IMR-90 (cell line): ENCODE results near the gene AAR2. TPM values are rescaled to one million over a fixed set of nuclear protein-coding genes. Genes with fewer than 3 reads are reported as not detected.

Experiments used
- ATAC-seq: fragments of 200-7000 bp; cut with Tn5 transposase; 2 replicates; pipeline ENCODE4 v1.9.1; 2020; ENCODE audit warnings: low read depth, mild to moderate bottlenecking, moderate library complexity
- BruUV-seq: library from RNA; stranded (reverse); fragments of 400-500 nt; replicated peaks from 2 replicates; lab custom pipeline; 2021; lab: Mats Ljungman, UMichigan
- CTCF ChIA-PET: fragments of 300-600 bp; formaldehyde crosslinking; extraction: SDS; loops from one replicate; lab custom pipeline; 2021; ENCODE audit warnings: antibody characterized with exemption; lab: Yijun Ruan, JAX
- POLR2A ChIA-PET: fragments of 300-600 bp; sonication (Branson Sonifier 250); formaldehyde crosslinking; loops from one replicate; lab custom pipeline; 2022; ENCODE audit warnings: antibody characterized with exemption; ENCODE audit not compliant: unreplicated experiment; lab: Charles Lee
- DNase-seq: peaks from one replicate; pipeline ENCODE4 v3.0.0; 2013
- H2AFZ ChIP-seq: replicated peaks from 2 replicates; pipeline ENCODE3; 2013; ENCODE audit warnings: low read length, mild to moderate bottlenecking; ENCODE audit not compliant: poor library complexity
- H2AK5ac ChIP-seq: 2 replicates; pipeline ENCODE4 v1.6.1; 2013; ENCODE audit warnings: low read depth, low read length, inconsistent platforms
- H2AK9ac ChIP-seq: replicated peaks from 2 replicates; pipeline ENCODE3; 2013; ENCODE audit warnings: mild to moderate bottlenecking, low read depth, low read length, moderate library complexity; ENCODE audit not compliant: poor library complexity
- H2BK120ac ChIP-seq: 2 replicates; pipeline ENCODE4 v1.6.1; 2013; ENCODE audit warnings: low read depth, low read length, inconsistent platforms
- H2BK15ac ChIP-seq: 3 replicates; pipeline ENCODE4 v1.6.1; 2013; ENCODE audit warnings: low read depth, low read length, inconsistent platforms
- H2BK20ac ChIP-seq: 2 replicates; pipeline ENCODE4 v1.6.1; 2013; ENCODE audit warnings: low read depth, mild to moderate bottlenecking, inconsistent platforms, low read length, moderate library complexity
- H2BK5ac ChIP-seq: 2 replicates; pipeline ENCODE4 v1.6.1; 2013; ENCODE audit warnings: mild to moderate bottlenecking, low read depth, low read length, inconsistent platforms; ENCODE audit not compliant: poor library complexity, severe bottlenecking
- H3K14ac ChIP-seq: replicated peaks from 2 replicates; pipeline ENCODE4 v1.6.1; 2013; ENCODE audit warnings: low read depth, low read length, inconsistent platforms
- H3K18ac ChIP-seq: 2 replicates; pipeline ENCODE4 v1.6.1; 2013; ENCODE audit warnings: low read depth, low read length, control low read depth
- H3K23ac ChIP-seq: 2 replicates; pipeline ENCODE4 v1.6.1; 2013; ENCODE audit warnings: low read depth, low read length, inconsistent platforms
- H3K27ac ChIP-seq: 2 replicates; pipeline ENCODE4 v1.5.1; 2013; ENCODE audit warnings: mild to moderate bottlenecking, control low read depth, low read length; ENCODE audit not compliant: insufficient read depth
- H3K27me3 ChIP-seq: 2 replicates; pipeline ENCODE4 v1.6.1; 2013; ENCODE audit warnings: low read length; ENCODE audit not compliant: control insufficient read depth, insufficient read depth
- H3K36me3 ChIP-seq: 2 replicates; pipeline ENCODE4 v1.6.1; 2013; ENCODE audit warnings: low read length, mixed read lengths; ENCODE audit not compliant: control insufficient read depth, insufficient read depth
- H3K4ac ChIP-seq: 2 replicates; pipeline ENCODE4 v1.6.1; 2013; ENCODE audit warnings: low read depth, low read length, inconsistent platforms
- H3K4me1 ChIP-seq: 2 replicates; pipeline ENCODE4 v1.6.1; 2013; ENCODE audit warnings: low read length, mixed read lengths; ENCODE audit not compliant: control insufficient read depth, insufficient read depth
- H3K4me2 ChIP-seq: 2 replicates; pipeline ENCODE4 v1.6.1; 2013; ENCODE audit warnings: low read depth, mild to moderate bottlenecking, control low read depth, low read length, moderate library complexity
- H3K4me3 ChIP-seq: 2 replicates; pipeline ENCODE4 v1.5.1; 2013; ENCODE audit warnings: low read depth, mild to moderate bottlenecking, control low read depth, low read length, moderate library complexity; ENCODE audit not compliant: insufficient read depth
- H3K56ac ChIP-seq: 2 replicates; pipeline ENCODE4 v1.6.1; 2013; ENCODE audit warnings: low read length, inconsistent platforms; ENCODE audit not compliant: insufficient read depth; ENCODE audit errors: extremely low read depth
- H3K79me1 ChIP-seq, 2 experiments: 2 replicates each; pipeline ENCODE4 v1.6.1; 2013; ENCODE audit warnings: low read length in 2 of 2, inconsistent platforms in 1 of 2, low read depth in 1 of 2
- H3K9ac ChIP-seq: 2 replicates; pipeline ENCODE4 v1.6.1; 2013; ENCODE audit warnings: low read depth, low read length, control low read depth
- H3K9me1 ChIP-seq: 2 replicates; pipeline ENCODE4 v1.6.1; 2013; ENCODE audit warnings: low read length, inconsistent platforms; ENCODE audit not compliant: insufficient read depth
- H3K9me3 ChIP-seq: 2 replicates; pipeline ENCODE4 v1.6.1; 2013; ENCODE audit warnings: low read length; ENCODE audit not compliant: control insufficient read depth, insufficient read depth
- H4K20me1 ChIP-seq: 2 replicates; pipeline ENCODE4 v1.6.1; 2013; ENCODE audit warnings: low read length, inconsistent platforms; ENCODE audit not compliant: insufficient read depth
- H4K5ac ChIP-seq: 2 replicates; pipeline ENCODE4 v1.6.1; 2013; ENCODE audit warnings: mild to moderate bottlenecking, low read depth, low read length, control low read depth
- H4K8ac ChIP-seq, 2 experiments: 2 replicates each; pipeline ENCODE4 v1.6.1; 2013; ENCODE audit warnings: low read depth in 2 of 2, low read length in 2 of 2, control low read depth in 1 of 2, inconsistent platforms in 1 of 2
- H4K91ac ChIP-seq: 2 replicates; pipeline ENCODE4 v1.6.1; 2013; ENCODE audit warnings: low read depth, low read length, inconsistent platforms; ENCODE audit not compliant: insufficient read depth
- BHLHE40 ChIP-seq: fragments of 150-350 bp; IDR thresholded peaks from 2 replicates; pipeline ENCODE4 v1.6.1; 2016; ENCODE audit warnings: mild to moderate bottlenecking, low read depth, low read length
- CEBPB ChIP-seq: IDR thresholded peaks from 2 replicates; pipeline ENCODE4 v1.6.1; 2012; ENCODE audit warnings: low read depth, low read length, improper control_type of control experiment
- CHD1 ChIP-seq: IDR thresholded peaks from 2 replicates; pipeline ENCODE4 v1.6.1; 2012; ENCODE audit warnings: low read depth, low read length, improper control_type of control experiment
- CTCF ChIP-seq: conservative IDR thresholded peaks from 2 replicates; pipeline ENCODE4 v1.5.1; 2012; ENCODE audit warnings: mild to moderate bottlenecking, low read depth, low read length, improper control_type of control experiment
- ELK1 ChIP-seq: fragments of 150-350 bp; IDR thresholded peaks from 2 replicates; pipeline ENCODE4 v1.6.1; 2016; ENCODE audit warnings: low read depth, mild to moderate bottlenecking, low read length, moderate library complexity, borderline replicate concordance
- FOS ChIP-seq: fragments of 150-350 bp; IDR thresholded peaks from 2 replicates; pipeline ENCODE4 v1.6.1; 2016; ENCODE audit warnings: low read depth, low read length
- MAFK ChIP-seq: IDR thresholded peaks from 2 replicates; pipeline ENCODE4 v1.6.1; 2012; ENCODE audit warnings: low read depth, low read length, improper control_type of control experiment
- MAZ ChIP-seq: IDR thresholded peaks from 2 replicates; pipeline ENCODE4 v1.6.1; 2012; ENCODE audit warnings: low read depth, mild to moderate bottlenecking, low read length, improper control_type of control experiment, moderate library complexity, borderline replicate concordance
- MXI1 ChIP-seq: IDR thresholded peaks from 2 replicates; pipeline ENCODE4 v1.6.1; 2012; ENCODE audit warnings: low read depth, mild to moderate bottlenecking, low read length, moderate library complexity, borderline replicate concordance
- NFE2L2 ChIP-seq: fragments of 150-350 bp; IDR thresholded peaks from 2 replicates; pipeline ENCODE4 v1.6.1; 2016; ENCODE audit warnings: low read depth, mild to moderate bottlenecking, low read length
- POLR2A ChIP-seq: IDR thresholded peaks from 2 replicates; pipeline ENCODE4 v1.6.1; 2012; ENCODE audit warnings: mild to moderate bottlenecking, low read depth, low read length
- RAD21 ChIP-seq: IDR thresholded peaks from 2 replicates; pipeline ENCODE4 v1.6.1; 2012; ENCODE audit warnings: low read length, improper control_type of control experiment
- RCOR1 ChIP-seq: IDR thresholded peaks from 2 replicates; pipeline ENCODE4 v1.6.1; 2012; ENCODE audit warnings: mild to moderate bottlenecking, low read length, improper control_type of control experiment; ENCODE audit not compliant: insufficient replicate concordance
- RFX5 ChIP-seq: IDR thresholded peaks from 2 replicates; pipeline ENCODE4 v1.8.0; 2012; ENCODE audit warnings: low read depth, mild to moderate bottlenecking, low read length, moderate library complexity
- SMC3 ChIP-seq: fragments of 150-350 bp; IDR thresholded peaks from 2 replicates; pipeline ENCODE4 v1.6.1; 2016; ENCODE audit warnings: low read depth, mild to moderate bottlenecking, antibody characterized with exemption, low read length, moderate library complexity
- WGBS, 2 experiments: methylation state at CpG; one replicate each; pipeline versions ENCODE4 v1.1.5 to v1.1.7; 2013; ENCODE audit warnings: missing lambda C conversion rate in 2 of 2; ENCODE audit not compliant: insufficient read length in 1 of 2; ENCODE audit errors: extremely low coverage in 2 of 2; 5-methylcytosine and 5-hydroxymethylcytosine counted together
- dilution Hi-C: fragments of 300-500 bp; cut with HindIII; formaldehyde crosslinking; loops from one replicate; pipeline ENCODE4 v1.14.3; 2018; ENCODE audit warnings: low sequenced_read_pairs; ENCODE audit not compliant: unreplicated experiment
- in situ Hi-C: fragments of 300-500 bp; cut with MboI; formaldehyde crosslinking; loops from 3 replicates; pipeline ENCODE4 v1.14.3; 2019; ENCODE audit warnings: low sequenced_read_pairs, inconsistent platforms, mixed read lengths
- intact Hi-C: fragments of 100-400 bp; cut with micrococcal nuclease; formaldehyde crosslinking; loops from 2 replicates; pipeline ENCODE4 v1.10.0; 2022
- polyA plus RNA-seq, 3 experiments: library from polyadenylated mRNA; depleted of rRNA; stranded (reverse); fragments of >200 nt; gene quantifications; 2 replicates each; pipeline ENCODE4 v1.2.3, GENCODE V29; 2012; ENCODE audit warnings: low replicate concordance in 1 of 3
- total RNA-seq: library from RNA; depleted of rRNA; stranded (reverse); fragments of >200 nt; gene quantifications from 2 replicates; pipeline ENCODE4 v1.2.3, GENCODE V29; 2012
- TF ChIP-seq, protein P1 (sequence below): fragments of 150-350 bp; IDR thresholded peaks from 2 replicates; pipeline ENCODE4 v1.6.1; 2017; ENCODE audit warnings: mild to moderate bottlenecking, antibody characterized with exemption, low read length, low read depth

AAR2 gene
- total and polyA plus RNA-seq, 2 of the 4 experiments (the other 2 are of a cell fraction), result 28.2 to 35.8 TPM

DNA sequence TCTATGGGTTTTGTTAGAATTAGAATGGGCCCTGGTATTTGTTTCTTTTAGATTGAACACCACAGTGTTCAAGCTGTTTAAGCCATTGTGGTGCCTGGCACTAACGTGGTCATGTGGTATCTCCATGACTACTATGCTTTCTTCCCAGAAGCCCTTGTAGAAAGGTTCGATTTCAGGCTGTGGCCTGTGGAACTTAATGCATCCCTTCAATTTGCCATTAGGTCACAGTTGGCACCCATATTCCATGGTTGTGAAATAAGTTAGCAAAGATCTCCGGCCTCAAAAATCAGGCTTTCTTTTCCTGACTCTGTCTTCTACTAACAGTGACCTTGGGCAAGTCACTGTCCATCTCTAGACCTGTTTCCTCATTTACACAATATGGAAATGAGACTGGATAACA, 31.3 kb upstream of the AAR2 start:
- Histone ChIP-seq H3K9me3 (no peaks in the 10 kb centered on the region), H3K79me1 (no peaks in the 10 kb centered on the region), H3K4me1 (no peaks in the 10 kb centered on the region), H3K56ac (no peak overlapping the region), H2BK20ac (no peak overlapping the region), H2AK5ac (no peak overlapping the region), H3K4me2 (no peak overlapping the region), H3K4ac (no peak overlapping the region), H3K4me3 (no peak overlapping the region), H3K9ac (no peak overlapping the region), H3K23ac (no peak overlapping the region), H4K8ac (no peak overlapping the region), H3K36me3 (peaks cover 9% of the 10 kb centered on the region), H3K27ac (no peak overlapping the region), H4K5ac (no peak overlapping the region), H2BK15ac (no peak overlapping the region), H3K9me1 (no peaks in the 10 kb centered on the region), H2AFZ (no peak overlapping the region), H3K14ac (no peak overlapping the region), H2BK5ac (no peak overlapping the region), H4K91ac (no peak overlapping the region), H2BK120ac (no peak overlapping the region), H2AK9ac (no peak overlapping the region), H4K20me1 (no peaks in the 10 kb centered on the region), H3K27me3 (no peaks in the 10 kb centered on the region), H3K18ac (no peak overlapping the region)
- in situ Hi-C loops, result loop anchor here (5.0 to 25.0 kb wide), 2 partner anchors 237 to 707 kb away; no protein-coding TSS in a partner anchor
- no peak for TF ChIP-seq CTCF
- TF ChIP-seq MAFK, result no peak
- no peak for TF ChIP-seq SMC3
- TF ChIP-seq MXI1, result no peak
- no peak for TF ChIP-seq RCOR1
- TF ChIP-seq CHD1, result no peak
- TF ChIP-seq BHLHE40, result no peak
- no peak for TF ChIP-seq NFE2L2
- no peak for TF ChIP-seq MAZ
- TF ChIP-seq, protein P1, sequence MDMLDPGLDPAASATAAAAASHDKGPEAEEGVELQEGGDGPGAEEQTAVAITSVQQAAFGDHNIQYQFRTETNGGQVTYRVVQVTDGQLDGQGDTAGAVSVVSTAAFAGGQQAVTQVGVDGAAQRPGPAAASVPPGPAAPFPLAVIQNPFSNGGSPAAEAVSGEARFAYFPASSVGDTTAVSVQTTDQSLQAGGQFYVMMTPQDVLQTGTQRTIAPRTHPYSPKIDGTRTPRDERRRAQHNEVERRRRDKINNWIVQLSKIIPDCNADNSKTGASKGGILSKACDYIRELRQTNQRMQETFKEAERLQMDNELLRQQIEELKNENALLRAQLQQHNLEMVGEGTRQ, result no peak
- no peak for TF ChIP-seq RFX5
- no peak for TF ChIP-seq CEBPB
- TF ChIP-seq FOS, result no peak
- TF ChIP-seq ELK1, result no peak
- no peak for TF ChIP-seq RAD21
- TF ChIP-seq POLR2A, result no peak
- dilution Hi-C loops, result no loop called here
- no CpG with 5 or more reads among the region's 3 CpGs for WGBS, 2 experiments
- CTCF ChIA-PET, result no interaction called here
- no TSS peak for BruUV-seq
- POLR2A ChIA-PET, result no interaction called here
- ATAC-seq, result no peak
- intact Hi-C loops, result no loop called here
- no peak for DNase-seq
